RPMI7951 (cell line): ENCODE results near the gene FZD2. TPM values are rescaled to one million over a fixed set of nuclear protein-coding genes. Genes with fewer than 3 reads are reported as not detected.
"Not testable (repeated sequence)": the region's sequence is repeated elsewhere in the genome, so short reads cannot be mapped to it uniquely, and the experiment has no call there.

Experiments used
- DNase-seq: peaks from one replicate; pipeline ENCODE4 v3.0.0-alpha.2; 2012; ENCODE audit warnings: low read depth
- total RNA-seq: library from RNA; depleted of rRNA; stranded (reverse); fragments of >200 nt; shearing (Covaris generic); gene quantifications from 2 replicates; pipeline ENCODE4 v1.2.3, GENCODE V29; 2014; rRNA removed

FZD2 gene
- total RNA-seq: 4.7 and 6.6 TPM in 2 replicates

DNA sequence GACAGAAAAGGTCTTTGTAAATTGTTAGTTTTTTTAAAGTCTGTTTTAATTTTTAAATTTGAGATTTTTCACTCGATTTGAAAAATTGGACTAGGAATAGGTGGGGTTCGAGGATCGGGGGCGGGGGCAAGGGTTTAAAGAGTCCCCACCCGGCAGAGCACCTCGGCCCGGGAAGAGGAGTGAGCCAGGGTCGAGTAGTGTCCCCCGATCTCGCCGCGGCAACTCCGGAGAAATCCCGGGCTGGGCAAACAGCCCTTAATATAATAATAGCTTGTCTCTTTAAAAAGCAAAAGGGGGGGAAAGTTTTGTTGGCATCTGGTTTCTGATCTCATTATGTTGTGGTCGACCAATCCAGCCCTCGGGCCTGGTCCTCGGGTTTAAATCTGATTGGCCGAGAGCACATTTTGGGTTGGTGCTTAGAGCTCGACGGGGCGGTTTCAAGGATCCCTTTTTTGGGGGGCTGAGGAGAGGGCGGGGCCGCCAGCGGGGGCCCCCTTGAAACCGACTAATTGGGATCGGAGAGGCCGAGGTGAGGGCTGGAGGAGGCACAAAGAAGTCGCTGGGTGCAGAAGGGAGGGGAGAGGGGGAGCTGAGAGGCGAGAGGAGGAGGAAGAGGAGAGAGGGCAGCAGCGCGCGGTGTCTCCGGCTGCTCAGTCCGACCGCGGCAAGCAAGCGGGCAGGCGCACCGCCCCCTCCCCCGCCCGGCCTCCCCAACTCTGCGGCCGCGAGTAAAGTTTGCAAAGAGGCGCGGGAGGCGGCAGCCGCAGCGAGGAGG lies at the start of gene FZD2:
Gene FZD2 (plus strand): TSS at position 653 of the 775 bp plus-strand sequence. CDS start 205 bp downstream, outside the sequence.
- DNase-seq: peak; percentile 97

DNA sequence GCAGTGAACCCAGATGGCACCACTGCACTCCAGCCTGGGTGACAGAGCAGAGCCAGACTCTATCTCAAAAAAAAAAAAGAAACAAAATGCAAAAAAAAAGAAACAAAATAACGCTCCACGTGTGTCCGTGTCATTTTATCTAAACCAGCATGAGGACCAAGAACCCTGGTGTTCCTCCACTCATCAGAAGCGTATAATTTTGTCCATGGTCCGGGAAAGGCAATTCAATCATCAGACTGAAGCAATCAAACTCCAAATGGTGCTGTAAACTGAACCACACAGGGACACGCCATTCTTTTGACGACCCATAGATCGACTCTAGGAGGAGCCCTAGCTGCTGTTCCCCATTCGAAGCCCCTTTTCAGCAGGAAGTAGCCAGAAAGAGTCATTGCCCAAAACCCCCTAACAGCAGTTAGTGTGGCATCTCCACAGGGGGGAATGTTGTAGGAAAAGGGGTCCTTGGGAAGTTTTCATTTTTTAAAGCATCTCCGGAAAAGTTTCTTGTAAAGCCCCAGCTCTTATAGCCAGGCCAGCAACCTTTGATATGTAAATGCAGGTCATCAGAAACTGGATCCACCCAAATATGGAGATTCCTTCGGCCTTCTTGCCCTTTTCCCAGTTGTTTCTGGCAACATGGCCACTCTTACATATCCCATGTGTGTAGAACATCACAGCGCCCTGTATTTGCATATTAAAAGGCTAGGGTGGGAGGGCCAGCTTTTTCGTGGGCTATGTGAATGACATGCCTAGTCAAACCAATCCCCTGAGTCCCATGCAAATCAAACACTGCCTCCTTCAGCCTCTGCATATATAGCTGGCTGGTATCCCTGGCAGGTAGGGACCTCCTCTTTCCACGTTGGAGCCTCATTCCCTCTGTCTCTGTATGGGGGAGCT lies 45.8 kb upstream of the FZD2 start:
- peak; percentile 41 for DNase-seq

DNA sequence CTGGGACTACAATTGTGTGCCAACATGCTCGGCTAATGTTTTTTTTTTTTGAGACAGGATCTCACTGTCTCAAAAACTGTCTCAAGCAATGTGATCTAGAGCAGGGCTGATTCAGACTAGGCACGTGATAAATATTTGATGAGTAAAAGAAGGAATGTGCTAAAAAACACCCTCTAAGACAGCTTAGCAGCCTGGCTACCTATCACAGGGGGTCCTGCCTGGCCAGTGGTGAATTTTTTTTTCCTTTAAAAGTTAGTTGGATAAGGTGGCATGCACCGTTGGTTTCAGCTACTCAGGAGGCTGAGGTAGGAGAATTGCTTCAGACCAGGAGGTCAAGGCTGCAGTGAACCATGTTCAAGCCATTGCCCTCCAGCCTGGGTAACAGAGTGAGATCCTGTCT lies 39.3 kb upstream of the FZD2 start:
- DNase-seq: peak; percentile 19

DNA sequence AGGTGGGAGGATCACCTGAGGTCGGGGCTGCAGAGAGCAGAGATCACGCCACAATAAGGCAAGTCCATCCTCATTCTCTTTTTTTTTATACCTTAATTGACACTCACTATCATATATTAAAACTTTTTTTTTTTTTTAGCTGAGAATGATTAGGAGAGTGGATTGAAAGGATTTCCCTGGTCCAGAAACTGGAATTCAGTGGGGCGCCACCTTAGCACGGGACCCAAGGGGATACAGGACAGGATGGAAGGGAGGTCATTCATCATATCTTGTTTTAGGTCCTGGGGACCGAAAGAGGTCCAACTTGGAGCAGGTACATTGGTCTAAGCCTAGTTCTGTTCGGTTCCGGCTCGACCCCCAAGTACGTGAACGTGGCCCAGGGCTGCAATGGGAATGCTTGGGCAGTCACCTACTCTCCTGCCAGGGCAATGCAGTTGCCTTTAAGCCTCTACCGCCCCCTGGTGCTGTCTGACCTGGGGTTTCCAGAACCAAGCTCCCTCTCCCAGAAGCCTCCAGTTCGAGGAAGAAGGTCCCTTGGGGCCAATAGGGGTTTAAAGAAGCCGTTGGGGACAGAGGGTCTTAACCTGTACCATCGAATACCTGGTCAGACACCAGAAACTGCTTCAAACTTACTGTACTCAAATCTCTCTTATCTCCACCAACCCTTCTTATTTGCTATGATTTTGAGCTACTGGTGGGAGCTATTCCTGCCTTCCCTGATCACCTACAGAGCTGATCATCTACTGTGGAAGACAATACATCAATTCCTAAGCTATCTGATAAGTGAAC lies 34.2 kb upstream of the FZD2 start:
- DNase-seq: peak; percentile 41

DNA sequence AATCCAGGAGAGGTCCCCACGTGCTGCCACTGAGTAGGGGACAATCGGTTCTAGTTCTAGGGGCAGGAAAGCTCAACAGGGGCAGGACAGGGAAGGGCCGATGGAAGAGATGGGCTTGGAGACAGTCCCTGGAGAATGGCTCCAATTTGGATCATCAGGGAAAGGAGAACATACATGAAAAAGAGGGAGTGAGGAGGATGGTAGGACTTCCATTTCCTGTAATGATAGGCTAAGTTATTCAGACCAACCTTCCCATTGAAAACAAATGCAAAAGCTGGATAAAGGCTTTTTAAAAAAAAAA lies 33.7 kb upstream of the FZD2 start:
- no peak for DNase-seq

DNA sequence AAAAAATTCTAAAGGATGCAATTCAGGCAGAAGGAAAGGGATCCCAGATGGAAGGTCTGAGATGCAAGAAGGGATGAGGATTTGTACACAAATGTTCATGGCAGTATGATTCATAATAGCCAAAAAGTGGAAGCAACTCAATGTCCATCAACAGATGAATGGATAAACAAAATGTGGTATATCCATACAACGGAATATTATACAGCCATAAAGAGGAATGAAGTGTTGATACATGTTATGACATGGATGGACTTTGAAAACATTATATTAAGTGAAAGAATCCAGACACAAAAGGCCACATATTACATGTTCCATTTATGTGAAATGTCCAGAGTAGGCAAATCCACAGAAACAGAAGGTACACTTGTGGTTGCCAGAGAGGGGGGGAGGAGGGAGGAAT lies 30.2 kb upstream of the FZD2 start:
- no peak for DNase-seq

DNA sequence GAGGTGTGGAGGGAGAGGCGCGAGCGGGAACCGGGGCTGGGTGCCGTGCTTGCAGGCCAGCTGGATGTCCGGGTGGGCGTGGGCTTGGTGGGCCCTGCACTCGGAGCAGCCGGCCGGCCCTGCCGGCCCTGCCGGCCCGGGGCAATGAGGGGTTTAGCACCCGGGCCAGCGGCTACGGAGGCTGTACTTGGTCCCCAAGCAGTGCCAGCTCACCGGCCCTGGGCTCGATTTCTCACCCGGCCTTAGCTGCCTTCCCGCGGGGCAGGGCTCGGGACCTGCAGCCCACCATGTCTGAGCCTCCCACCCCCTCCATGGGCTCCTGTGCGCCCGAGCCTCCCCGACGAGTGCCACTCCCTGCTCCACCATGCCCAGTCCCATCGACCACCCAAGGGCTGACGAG lies 29.3 kb upstream of the FZD2 start:
- no peak for DNase-seq

DNA sequence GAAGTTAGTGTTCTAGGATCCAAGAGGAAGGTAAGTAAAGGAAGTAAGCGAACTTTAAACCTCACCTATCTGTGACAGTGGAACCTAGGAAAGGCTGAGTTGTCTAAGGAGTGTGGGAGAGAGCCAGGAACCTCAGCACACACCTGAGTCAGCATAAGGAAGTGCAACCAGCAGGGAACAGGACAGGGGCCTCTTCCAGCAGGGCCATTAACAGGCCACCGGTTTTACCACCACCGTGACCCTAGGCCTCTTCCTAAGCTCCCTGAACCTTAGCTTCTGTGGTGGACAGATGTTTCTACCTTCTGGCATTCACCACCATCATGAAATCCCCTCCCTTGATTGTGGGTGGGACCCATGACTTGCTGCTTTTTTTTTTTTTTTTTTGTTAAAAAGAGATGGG lies 27.4 kb upstream of the FZD2 start:
- no peak for DNase-seq

DNA sequence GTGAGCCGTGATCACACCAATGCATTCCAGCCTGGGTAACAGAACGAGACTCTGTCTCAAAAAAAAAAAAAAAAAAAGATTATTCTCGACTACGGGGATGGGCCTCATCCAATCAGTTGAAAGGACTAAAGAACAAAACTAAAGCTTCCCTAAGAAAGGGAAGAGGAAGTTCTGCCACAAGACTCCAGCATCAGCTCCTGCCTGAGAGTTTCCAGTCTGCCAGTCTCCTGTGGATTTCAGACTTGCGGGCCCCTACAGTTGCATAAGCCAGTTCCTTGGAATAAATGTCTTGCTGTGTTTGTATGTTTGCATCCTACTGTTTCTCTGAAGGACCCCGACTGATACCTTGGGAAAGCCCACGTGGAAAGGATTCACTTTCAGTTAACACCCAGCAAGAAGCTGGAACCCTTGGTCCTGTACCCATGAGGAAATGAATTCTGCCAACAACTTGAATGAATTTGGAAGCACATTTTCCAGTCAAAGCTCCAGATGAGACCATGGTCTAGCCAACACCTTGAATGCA lies 26.3 kb upstream of the FZD2 start:
- no peak for DNase-seq

DNA sequence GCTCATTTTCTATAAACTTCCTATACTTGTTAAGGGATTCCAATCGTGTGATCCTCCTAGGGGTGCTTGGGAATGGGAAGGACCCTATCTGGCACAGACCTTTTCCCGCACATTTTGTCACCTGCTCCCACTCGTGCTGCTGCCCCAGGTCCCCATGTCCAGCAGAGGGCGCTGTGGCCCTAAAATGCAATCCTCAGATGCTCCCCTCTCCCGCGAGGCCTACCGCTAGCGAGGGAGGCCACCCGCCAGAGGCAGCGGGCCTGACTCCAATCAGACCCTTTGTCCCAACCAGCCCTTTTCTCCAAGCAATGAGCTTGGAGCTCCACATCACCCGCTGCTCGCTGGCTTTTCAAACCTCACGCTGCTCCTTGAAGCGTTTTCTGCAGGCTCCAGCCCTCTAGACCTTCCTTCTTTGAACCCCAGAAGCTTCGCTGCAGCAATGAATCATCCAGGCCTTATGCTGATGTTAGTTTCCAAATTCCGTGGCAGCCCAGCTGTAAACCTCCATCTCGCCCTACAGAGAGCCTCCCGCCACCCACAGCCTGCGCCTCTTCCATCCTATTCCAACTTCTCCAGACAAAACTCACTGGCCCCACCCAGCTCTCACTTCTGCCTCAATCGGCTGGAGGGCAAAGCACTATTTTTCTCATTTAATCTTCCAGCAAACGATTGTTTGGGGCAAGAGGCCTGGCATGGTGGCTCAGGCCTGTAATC lies 23.6 kb upstream of the FZD2 start:
- peak; percentile 80 for DNase-seq

DNA sequence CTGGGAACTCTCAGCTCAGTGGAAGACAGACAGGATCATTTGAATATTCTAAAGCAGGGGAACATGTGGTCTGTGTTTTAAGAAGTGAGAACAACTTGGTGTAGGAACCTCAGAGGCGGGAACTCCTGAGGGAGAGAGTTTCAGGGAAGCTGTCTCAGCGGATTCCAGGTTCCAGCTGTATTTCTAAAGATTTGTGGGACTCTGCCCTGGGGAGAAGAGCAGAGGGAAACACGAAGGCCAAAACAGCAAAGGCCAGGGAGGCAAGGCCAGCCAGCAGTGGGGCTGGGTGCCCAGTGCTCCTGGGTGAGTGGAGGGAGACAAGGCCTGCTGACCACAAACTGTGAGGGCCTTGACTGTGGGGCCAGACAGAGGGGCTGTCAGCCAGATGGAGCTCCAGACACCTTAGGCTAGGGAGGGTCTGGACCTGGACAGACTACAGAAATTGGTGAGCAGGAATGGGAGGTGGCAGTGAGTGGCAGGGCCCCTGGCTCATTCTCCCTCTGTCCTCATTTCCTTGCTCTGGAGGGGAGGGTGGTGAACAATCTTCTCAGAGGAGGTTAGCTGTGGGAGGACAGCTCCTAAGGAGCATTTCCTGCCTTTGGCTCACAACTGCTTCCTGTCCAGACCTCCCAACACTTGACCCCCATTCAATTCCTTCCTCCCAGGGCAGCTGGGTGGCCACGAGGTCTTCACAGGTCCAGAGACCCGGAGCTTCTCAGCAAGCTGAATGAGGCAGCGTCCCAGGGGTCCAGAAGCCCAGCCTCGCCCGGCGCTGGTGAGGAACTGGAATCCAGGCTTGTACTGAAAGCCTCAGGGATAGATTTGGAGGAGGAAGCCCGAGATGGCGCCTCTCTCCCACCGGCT lies 21.0 kb upstream of the FZD2 start:
- DNase-seq: peak; percentile 45

DNA sequence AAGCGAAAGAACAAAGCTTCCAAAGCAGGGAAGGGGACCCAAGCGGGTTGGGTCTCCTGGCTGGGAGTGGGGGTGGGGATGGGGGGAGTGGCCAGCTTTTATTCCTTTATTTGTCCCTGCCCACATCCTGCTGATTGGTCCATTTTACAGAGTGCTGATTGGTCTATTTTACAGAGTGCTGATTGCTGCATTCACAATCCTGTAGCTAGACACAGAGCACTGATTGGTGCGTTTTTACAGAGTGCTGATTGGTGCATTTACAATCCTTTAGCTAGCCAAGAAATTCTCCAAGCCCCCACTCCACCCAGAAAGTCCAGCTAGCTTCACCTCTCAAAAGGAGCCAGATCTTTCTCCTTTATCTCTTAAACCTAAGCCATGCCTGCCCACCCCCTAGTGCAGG lies 19.4 kb upstream of the FZD2 start:
- DNase-seq: not testable (repeated sequence)

DNA sequence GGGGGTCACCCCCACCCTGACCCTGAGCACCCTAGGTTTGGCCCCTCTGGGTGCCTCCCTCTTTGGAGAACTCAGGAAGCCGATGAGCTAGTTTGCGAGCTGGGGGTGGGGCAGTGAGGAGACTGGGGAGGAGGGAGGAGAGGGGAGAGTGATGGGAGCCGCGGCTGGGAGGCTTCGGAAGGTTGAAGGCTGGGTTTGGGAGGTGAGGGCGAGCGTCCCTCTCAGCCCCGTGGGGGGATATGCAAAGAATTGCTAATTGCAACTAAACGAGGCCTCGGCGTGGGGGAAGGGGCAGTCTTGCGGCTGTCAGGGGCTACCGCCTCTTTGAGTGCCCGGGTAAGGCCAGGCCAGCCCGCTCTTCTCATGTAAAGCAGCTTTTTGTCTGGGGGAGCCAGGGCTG lies 17.6 kb upstream of the FZD2 start:
- DNase-seq: no peak

DNA sequence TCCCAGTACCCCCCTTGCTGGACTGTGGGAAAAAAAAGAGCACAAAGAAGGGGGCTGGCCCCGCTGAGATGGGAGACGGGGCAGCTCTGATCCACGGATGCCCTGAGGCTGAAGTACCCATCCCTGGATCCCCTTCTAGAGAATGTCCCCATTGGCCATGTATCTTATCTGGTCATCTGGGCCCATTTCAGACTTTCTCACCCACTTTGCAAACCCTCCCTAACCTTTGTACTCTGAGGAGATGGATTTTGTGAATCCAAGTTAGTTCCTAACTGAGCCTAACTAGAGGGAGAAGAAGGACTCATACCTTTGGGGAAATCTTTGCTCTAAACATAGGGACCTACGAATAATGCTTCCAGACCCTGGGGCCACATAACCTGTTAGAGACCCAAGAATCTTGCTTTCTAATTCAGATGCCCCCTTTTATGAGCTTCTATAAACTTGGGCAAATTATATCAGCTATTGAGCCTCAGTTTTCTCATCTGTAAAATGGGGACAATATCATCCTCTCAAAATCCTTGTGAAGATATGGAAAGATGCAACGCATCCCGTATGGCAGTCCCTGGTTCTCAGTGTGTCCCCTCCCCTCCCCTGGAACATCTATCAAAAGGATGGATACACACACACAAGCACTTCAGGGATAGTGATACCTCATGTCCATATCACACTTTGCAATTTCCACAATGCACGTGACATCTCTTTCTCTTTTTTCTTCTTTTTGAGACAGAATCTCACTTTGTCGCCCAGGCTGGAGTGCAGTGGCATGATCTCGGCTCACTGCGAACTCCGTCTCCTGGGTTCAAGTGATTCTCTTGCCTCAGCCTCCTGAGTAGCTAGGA lies 16.8 kb upstream of the FZD2 start:
- no peak for DNase-seq

DNA sequence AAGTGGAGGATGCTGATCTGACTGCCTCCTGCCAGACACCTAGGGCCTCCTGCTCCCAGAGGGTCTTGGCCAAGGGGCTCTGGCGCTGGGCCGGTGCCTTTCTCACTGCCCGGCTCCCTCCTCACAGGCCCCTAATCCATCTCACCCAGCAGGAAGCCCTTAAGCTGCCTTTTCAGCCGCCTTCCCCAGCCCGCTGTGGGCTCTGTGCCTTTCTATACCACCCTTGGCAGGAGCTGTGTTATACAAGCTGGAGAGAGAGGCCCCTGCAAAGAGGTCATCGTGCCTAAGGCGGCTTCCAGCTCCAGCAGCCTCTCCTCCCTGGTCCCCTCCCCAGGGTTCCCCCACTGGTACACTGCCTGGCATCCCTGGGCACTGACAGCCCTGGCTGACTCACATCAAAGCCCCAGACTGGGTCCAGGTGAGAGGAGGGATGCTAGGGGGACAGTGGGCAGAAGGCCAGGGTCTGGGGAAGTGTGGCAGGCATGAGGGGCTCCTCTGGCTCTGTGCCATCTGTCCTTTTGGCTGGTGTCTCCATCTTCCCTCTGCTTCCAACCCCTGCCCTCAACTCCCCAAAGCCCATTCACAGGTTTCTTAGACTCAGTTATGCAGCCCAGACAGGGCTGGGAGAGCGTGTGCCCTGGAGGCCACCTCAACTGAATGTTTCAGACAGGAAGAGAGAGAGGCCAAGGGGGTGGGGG lies 15.3 kb upstream of the FZD2 start:
- DNase-seq: no peak

DNA sequence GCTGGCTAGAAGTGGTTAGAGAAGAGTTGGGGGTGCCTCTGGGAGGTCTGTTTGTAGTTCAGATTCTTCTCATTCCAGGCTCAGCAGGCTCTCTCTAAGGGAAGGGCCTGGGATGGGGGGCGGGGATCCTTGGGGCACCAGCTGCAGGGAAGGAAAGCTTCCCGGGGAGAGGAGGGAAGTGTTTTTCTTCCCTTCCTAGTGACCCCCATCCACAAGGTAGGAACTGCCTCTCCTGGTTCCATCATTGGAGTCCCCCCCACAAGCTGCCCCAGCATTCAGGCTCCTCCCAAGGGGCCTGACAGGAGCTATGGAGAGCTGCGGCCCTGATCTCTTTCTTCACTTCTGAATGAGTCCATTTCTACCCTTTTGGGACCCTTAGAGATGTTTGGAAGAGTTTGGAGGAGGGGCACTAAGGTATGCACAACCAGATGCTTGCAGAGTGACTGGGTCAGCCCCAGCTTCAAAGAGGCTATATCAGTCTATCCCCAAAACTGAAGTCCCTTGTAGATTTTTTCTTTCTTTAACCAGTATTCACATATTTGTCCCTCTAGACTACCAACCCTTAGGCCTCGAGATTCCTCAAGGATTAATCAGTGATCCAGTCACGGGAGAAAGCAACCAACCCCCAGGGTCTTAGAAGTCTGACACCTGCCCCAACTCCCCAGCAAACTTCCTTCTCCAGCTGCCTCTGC lies 13.9 kb upstream of the FZD2 start:
- DNase-seq: peak; percentile 92

DNA sequence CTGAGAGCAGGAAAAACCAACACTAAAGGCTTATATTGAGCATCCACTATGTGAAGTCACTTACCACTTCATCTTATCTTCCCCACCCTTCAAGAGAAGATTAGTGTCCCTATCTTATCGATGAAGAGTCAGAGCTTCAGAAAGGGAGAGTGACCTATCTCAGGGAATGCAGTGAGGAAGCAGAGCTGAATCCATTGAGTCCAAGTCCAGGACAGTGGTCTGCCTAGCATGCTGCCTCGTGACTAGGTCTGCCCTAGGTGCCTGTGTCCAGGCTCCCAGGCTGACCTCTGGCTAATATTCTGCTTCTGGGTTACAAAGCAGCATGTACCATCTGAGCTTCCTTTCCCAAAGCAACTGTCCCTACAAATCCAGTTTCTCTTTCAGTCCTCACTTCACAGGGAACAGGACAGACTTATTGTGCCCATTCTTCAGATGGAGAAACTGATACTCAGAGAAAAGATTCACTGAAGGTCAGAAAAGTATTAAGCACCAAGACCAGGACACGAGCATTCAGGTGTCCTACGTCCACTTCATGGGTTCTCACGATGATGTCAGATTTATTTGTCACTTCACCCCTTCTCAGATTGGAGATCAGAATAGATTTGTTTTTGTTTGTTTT lies 13.3 kb upstream of the FZD2 start:
- DNase-seq: no peak
